ENCODE data around the gene L2HGDH.
A peak's percentile ranks its signal among the peaks of the same experiment; 100 is the strongest.
"Not testable (repeated sequence)": the region's sequence is repeated elsewhere in the genome, so short reads cannot be mapped to it uniquely, and the experiment has no call there.

The L2HGDH gene

GRCh38 chr14:50321009-50321660 lies 9.1 kb upstream of the L2HGDH start:
- no peaks in the 10 kb centered on the region for H3K9me3 ChIP-seq
- H3K27me3 ChIP-seq = no peaks in the 10 kb centered on the region
- peaks cover 3% of the 10 kb centered on the region; the same call in 1 of the 2 replicates for H3K4me1 ChIP-seq
- peak; percentile 69 for DNase-seq
- peak overlapping the region; percentile 59 for H3K4me3 ChIP-seq (ENCODE audit: low read depth, low read length)
- peaks cover 13% of the 10 kb centered on the region for H3K36me3 ChIP-seq
- peak; percentile 98 for TF ChIP-seq CTCF (IDR thresholded peaks at IDR 0.05; ENCODE audit: low read depth, low read length)

DNA sequence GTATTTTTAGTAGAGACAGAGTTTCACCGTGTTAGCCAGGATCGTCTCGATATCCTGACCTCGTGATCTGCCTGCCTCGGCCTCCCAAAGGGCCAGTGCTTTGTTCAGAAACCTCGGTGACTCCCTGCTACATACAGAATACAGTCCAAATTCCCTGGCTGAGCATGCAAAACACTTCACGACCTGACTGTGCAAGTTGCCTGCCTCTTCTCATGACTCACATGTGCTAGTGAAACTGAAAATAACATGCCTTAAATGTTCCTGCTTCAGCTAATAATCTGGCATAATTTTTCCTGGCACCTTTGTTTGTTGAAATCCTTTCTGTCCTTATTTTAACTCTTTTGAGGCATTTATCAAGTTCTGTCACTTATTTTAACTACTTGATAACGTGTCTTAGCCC lies 8.3 kb upstream of the L2HGDH start:
- TF ChIP-seq CTCF (IDR thresholded peaks at IDR 0.05; ENCODE audit: low read depth, low read length) = no peak
- no peak for DNase-seq
- no peak overlapping the region for H3K4me3 ChIP-seq (ENCODE audit: low read depth, low read length)

DNA sequence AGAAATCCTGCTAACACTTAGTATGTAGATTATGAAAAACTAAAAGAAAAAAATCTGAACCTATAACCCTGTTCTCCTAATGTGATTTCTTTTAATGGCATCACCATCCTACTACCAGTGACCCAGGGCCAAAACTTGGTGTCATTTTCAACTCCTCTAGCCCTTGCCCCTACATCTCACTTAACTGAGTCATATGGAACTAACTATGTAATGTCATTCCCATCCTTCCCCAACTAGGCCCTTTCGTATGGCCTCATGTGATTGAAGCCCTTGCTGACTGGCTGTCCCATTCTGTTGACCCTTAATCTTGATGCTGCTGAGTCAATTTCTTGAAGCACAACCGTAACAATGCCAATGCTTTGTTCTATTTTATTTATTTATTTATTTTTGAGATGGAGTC lies 7.7 kb upstream of the L2HGDH start:
- Histone ChIP-seq H3K36me3 (peaks cover 10% of the 10 kb centered on the region), H3K4me3 (ENCODE audit: low read depth, low read length) (no peak overlapping the region), H3K27me3 (no peaks in the 10 kb centered on the region), H3K4me1 (peaks cover 3% of the 10 kb centered on the region; the same call in 1 of the 2 replicates), H3K9me3 (no peaks in the 10 kb centered on the region)
- no peak for TF ChIP-seq CTCF (IDR thresholded peaks at IDR 0.05; ENCODE audit: low read depth, low read length)
- no peak for DNase-seq

More for the DNA sequence above, 8.3 kb upstream of the L2HGDH start:
- peaks cover 3% of the 10 kb centered on the region; the same call in 1 of the 2 replicates for H3K4me1 ChIP-seq
- H3K36me3 ChIP-seq = peaks cover 13% of the 10 kb centered on the region
- no peaks in the 10 kb centered on the region for H3K9me3 ChIP-seq
- H3K27me3 ChIP-seq = no peaks in the 10 kb centered on the region

DNA sequence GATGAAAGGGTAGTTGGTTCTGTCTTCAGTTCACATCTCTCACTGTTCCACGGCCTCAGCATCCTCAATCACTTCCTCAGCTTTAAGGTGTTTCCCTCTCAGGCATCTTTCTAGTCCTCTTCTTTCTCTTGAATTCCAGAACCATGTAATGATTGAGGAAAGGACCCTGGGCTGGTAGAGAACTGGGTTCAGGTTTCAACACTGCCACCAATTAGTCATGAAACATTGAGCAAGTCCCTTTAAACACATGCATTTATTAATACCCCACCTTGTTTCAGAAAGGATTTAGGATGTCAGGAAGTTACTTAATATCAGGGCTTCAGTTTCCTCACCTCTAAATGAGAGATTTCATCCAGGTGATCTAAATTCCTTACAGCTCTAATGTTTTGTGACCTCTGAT lies 7.3 kb upstream of the L2HGDH start:
- H3K4me3 ChIP-seq (ENCODE audit: low read depth, low read length) = no peak overlapping the region
- H3K27me3 ChIP-seq = no peaks in the 10 kb centered on the region

GRCh38 chr14:50318031-50318626 lies 6.1 kb upstream of the L2HGDH start:
- peaks cover 3% of the 10 kb centered on the region; the same call in 1 of the 2 replicates for H3K4me1 ChIP-seq
- no peak overlapping the region for H3K4me3 ChIP-seq (ENCODE audit: low read depth, low read length)
- DNase-seq = no peak
- no peaks in the 10 kb centered on the region for H3K36me3 ChIP-seq
- no peaks in the 10 kb centered on the region for H3K27me3 ChIP-seq
- peak; percentile 75 for TF ChIP-seq CTCF (IDR thresholded peaks at IDR 0.05; ENCODE audit: low read depth, low read length)
- H3K9me3 ChIP-seq = no peaks in the 10 kb centered on the region

More for the DNA sequence above, 7.3 kb upstream of the L2HGDH start:
- no peak for TF ChIP-seq CTCF (IDR thresholded peaks at IDR 0.05; ENCODE audit: low read depth, low read length)
- Histone ChIP-seq H3K36me3 (peaks cover 6% of the 10 kb centered on the region), H3K9me3 (no peaks in the 10 kb centered on the region), H3K4me1 (peaks cover 3% of the 10 kb centered on the region; the same call in 1 of the 2 replicates)
- no peak for DNase-seq

GRCh38 chr14:50314098-50314497 lies 2.1 kb upstream of the L2HGDH start:
- not testable (repeated sequence) for H3K4me1 ChIP-seq; H3K27me3 ChIP-seq; H3K36me3 ChIP-seq; H3K9me3 ChIP-seq; H3K4me3 ChIP-seq (ENCODE audit: low read depth, low read length); DNase-seq
